CD4-positive, alpha-beta T cell treated with Interleukin-2 at 100 ng/mL for 4 hours (primary cell): Measurements from ENCODE around the gene GPAT3.
A peak's percentile ranks its signal among the peaks of the same experiment; 100 is the strongest.
"Not testable (repeated sequence)": the region's sequence is repeated elsewhere in the genome, so short reads cannot be mapped to it uniquely, and the experiment has no call there.

ENCODE experiments used
- DNase-seq: peaks from one replicate; pipeline ENCODE4 v3.0.0-alpha.2; 2020; ENCODE audit warnings: low spot score

Gene GPAT3

DNA sequence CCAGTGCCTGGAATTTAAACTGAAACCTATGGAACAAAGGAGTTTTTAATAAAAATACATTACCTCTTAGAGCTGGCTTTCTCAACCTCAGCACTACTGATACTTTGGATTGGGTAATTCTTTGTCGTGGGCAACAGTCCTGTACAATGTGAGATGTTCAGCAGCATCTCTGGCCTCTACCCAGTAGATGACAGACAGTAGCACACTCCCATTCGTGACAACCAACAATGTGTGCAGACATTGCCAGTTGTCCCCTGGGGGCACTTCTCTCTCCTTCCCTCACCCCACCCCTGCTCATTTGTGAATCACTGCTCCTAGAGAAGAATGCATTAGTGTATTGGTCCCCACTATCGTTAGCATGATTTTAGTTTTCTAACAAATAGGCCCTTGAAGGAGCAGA is 16.2 kb downstream of the GPAT3 start:
- no peak for DNase-seq

GRCh38 chr4:83552924-83553323 is 17.0 kb downstream of the GPAT3 start:
- DNase-seq: no peak

DNA sequence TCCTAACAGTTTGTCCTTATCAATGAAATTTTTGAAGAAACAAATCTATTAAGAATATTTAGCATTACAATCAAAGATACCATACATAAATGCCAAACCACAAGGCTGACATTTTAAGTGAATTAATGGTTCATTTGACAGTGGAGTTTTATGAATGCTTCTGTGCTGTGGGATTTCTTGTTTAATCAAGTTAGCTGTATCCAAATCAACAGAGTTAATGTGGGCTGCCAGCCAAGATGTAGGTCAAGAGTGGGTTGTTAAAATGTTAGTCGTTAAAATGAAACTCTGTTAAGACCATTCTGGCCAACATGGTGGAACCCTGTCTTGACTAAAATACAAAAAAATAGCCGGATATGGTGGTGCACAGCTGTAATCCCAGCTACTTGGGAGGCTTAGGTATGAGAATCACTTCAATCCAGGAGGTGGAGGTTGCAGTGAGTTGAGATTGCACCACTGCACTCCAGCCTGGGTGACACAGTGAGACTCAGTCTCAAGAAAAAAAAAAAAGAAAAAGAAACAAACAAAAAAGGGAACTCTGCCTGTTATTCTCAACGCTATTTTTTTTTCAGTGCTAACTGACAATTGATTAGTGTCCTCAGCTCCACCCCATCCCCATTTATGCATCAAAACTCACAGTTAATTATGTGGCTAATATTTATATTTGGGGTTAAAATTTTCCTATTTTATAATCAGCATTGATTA is 20.2 kb downstream of the GPAT3 start:
- DNase-seq: no peak

GRCh38 chr4:83556816-83557215 is 20.9 kb downstream of the GPAT3 start:
- no peak for DNase-seq

DNA sequence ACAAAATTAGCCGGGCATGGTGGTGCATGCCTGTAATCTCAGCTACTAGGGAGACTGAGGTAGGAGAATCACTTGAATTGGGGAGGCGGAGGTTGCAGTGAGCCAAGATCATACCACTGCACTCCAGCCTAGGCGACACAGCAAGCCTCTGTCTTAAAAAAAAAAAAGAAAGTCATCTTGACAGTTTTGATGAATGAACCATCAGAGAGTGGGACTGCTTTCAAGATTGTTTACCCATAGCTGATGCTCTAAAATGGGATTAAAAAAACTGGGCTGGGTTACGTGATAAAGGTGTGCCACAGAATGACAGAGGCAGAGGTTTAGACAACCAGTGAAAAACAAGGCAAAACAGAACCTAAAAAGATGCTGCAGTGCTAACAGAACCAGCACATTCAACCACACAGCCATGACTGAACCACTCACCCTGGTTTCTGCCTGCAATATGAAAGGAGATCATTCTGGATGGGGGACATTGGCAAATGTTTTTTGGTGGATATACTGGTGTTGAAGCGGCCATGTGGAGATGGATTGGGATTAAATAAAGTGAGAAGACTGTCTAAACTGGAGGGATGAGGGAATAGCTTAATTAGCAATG is 22.2 kb downstream of the GPAT3 start:
- no peak for DNase-seq

DNA sequence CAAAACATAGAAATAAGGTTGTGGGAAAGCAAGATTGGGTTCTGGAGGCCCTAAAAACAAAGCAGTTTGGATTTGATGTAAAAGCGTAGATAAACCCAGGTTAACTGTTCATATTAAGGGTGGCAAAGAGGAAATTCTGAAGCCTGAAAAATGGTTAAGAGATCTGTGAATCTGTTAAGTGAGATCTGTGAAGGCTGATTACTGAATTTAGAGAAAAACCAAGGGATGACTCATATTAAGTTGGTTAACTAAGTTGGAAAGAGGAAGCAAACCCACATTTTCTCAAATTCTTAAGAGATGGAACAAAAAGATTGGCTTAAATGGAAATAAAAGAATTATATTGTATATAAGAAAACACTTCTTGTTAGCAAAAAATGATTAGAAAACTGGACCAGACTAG is 22.8 kb downstream of the GPAT3 start:
- DNase-seq: no peak

- no peak for DNase-seq
Observed at GRCh38 chr4:83560523-83560922, 24.6 kb downstream of the GPAT3 start.

GRCh38 chr4:83561381-83561780 is 25.5 kb downstream of the GPAT3 start:
- peak; percentile 16 for DNase-seq

GRCh38 chr4:83563998-83564397 is 28.1 kb downstream of the GPAT3 start:
- no peak for DNase-seq

GRCh38 chr4:83568062-83568461 is 32.2 kb downstream of the GPAT3 start:
- no peak for DNase-seq

- DNase-seq: no peak
Observed at GRCh38 chr4:83569429-83569828, 33.5 kb downstream of the GPAT3 start.

DNA sequence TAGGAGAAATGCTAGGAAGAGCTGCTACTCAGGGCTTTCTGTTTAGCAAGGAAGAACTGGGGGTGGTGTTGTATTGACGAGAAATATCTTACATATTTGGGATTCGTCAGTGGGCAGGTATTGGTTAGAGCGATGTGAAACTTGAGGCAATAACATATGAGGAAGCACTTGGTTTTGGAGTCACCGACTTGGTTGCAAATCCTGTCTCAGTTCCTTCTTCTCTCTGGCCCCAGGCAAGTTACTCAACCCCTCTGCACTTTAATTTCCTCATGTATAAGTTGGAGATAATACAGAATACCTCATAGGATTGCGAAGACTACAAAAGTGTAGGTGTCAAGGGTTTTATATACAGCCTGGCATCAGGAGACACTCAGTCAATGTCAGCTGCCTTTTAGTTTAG is 34.1 kb downstream of the GPAT3 start:
- no peak for DNase-seq

DNA sequence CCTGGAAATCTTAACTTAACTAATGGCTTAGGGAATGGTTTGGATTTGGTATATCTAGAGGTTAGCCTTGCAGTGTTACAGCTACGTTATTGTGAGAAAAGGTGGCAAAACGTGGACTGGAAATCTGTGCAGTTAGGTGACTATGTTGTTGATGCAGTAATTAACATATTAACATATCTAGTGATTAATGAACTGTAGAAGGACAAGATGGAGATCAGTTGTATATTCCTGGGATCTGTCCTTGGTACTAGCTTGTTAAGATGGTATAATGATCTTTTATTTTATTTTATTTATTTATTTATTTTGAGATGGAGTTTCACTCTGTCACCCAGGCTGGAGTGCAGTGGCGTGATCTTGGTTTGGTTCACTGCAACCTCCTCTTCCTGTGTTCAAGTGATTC is 36.9 kb downstream of the GPAT3 start:
- DNase-seq: no peak

DNA sequence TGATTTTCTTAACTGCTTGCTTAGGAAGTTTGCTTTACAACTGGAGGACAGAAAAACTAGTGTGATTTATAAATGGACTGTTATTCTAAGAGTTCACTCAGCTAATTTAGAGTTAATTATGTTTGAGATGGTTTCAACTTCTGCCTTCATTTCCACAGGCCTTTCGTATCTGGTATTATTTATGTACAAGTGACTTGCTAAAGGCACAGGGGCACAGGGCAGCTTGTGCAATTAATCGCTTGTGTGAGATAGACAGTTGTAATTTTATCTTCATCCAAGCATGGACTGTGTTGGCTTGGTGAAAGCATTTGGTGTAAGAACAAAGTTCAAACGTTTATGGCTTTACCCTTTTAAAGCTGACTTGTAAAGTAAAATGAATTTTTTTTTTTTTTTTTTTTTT is 38.3 kb downstream of the GPAT3 start:
- no peak for DNase-seq

GRCh38 chr4:83576237-83576636 is 40.3 kb downstream of the GPAT3 start:
- not testable (repeated sequence) for DNase-seq

- no peak for DNase-seq
Observed at GRCh38 chr4:83581411-83582288, 45.7 kb downstream of the GPAT3 start.

DNA sequence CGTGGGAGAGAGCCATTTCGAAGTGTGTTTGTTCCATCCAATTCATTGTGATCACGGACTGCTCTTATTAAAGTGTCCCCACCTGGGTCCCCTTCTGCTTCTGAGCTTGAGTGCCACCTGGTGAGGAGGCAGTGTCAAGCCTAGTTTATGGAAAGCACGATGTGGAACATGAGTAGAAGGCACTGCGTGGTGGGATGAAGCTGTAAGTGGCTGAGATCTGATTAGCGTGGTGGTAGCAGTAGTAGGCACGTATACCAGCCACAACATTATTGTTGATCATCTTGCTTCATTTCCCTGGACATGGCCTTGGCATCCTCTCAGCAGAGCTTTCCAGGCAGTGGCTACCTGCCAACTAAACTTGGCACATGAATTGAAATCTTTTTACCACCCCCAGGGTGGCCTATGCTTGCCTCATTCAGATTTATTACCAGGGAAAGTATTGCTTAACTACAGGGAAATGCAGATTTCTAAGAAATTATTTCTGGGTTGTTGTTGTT is 46.4 kb downstream of the GPAT3 start:
- DNase-seq: no peak

GRCh38 chr4:83585982-83586508 is 50.1 kb downstream of the GPAT3 start:
- no peak for DNase-seq

- no peak for DNase-seq
Observed at GRCh38 chr4:83589279-83589678, 53.4 kb downstream of the GPAT3 start.

DNA sequence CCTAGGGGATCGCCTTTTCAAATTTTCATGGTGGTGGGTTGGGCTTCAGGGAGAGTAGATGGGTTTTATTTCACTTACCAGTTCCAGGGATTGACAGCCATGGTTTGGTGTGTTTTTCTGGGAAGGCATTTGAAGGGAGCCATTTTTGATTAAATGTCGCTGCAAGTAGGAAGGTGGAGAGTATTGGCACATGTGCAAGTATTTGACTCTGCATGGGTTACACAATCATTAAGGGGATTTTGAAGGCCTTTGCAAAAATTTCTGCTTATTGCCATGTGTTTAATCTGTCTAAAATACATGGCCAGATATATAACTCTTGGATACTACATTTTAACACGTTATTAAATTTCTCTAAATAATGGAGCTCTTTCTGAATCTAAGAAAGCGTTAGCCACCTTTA is 55.1 kb downstream of the GPAT3 start:
- no peak for DNase-seq

DNA sequence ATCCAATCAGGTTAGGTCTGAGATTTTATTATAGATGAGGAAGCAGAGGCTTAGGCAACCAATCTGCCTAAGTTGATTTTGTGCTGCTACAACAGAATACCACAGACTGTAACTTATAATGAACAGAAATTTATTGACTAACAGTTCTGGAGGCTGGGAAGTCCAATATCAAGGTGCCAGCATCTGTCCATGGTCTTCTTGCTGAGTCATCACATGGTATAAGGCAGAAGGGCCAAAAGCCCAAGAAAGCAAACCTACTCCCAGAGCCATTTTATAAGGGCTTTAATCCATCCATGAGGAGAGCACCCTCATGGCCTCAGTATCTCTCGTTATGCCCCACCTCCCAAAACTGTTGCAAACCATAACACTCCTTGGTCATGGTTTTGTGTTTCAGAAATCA is 55.8 kb downstream of the GPAT3 start:
- no peak for DNase-seq

GRCh38 chr4:83599183-83599582 is 63.3 kb downstream of the GPAT3 start:
- DNase-seq: no peak

DNA sequence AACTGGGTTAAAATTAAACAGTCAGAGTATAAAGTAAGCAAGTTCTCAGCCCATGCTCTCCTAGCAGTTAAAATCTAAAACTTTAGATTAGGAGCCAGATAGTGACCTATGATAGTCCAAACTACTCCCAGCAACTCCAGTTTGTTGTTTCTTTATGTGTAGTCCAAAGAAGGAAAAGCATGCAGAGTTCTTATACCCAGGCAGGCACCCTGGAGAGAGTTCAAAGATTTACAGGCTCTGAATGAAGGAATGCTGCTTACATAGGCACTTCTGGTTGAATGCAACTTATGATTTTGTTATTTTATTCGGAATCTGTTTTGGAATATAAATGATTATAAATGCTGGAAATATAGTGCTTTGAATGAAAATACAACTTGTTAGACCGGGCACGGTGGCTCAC is 67.2 kb downstream of the GPAT3 start:
- DNase-seq: no peak
